ENCODE data around the gene TMPRSS3.

TMPRSS3 gene

GRCh38 chr21:42395905-42396651, at the start of gene TMPRSS3:
Gene TMPRSS3, minus strand, starts transcription at chr21:42396052. Its CDS starts 635 bp downstream, at chr21:42395417.
- no peak for DNase-seq (ENCODE audit: low spot score)

- DNase-seq (ENCODE audit: low spot score), result no peak
Measured at GRCh38 chr21:42445311-42445710, 49.5 kb upstream of the TMPRSS3 start.

- DNase-seq (ENCODE audit: low spot score), result no peak
Measured at GRCh38 chr21:42444745-42445059, 48.9 kb upstream of the TMPRSS3 start.

- no peak for DNase-seq (ENCODE audit: low spot score)
Measured at GRCh38 chr21:42443876-42444744, 48.3 kb upstream of the TMPRSS3 start.

- no peak for DNase-seq (ENCODE audit: low spot score)
Measured at GRCh38 chr21:42443181-42443785, 47.4 kb upstream of the TMPRSS3 start.

GRCh38 chr21:42441963-42442362, 46.1 kb upstream of the TMPRSS3 start:
- no peak for DNase-seq (ENCODE audit: low spot score)

GRCh38 chr21:42440187-42440792, 44.4 kb upstream of the TMPRSS3 start:
- DNase-seq (ENCODE audit: low spot score), result no peak

GRCh38 chr21:42439284-42440186, 43.7 kb upstream of the TMPRSS3 start:
- no peak for DNase-seq (ENCODE audit: low spot score)

- DNase-seq (ENCODE audit: low spot score), result no peak
Measured at GRCh38 chr21:42438316-42439205, 42.7 kb upstream of the TMPRSS3 start.

GRCh38 chr21:42437786-42438185, 41.9 kb upstream of the TMPRSS3 start:
- no peak for DNase-seq (ENCODE audit: low spot score)

- DNase-seq (ENCODE audit: low spot score), result no peak
Measured at GRCh38 chr21:42436914-42437313, 41.1 kb upstream of the TMPRSS3 start.

GRCh38 chr21:42435833-42436232, 40.0 kb upstream of the TMPRSS3 start:
- DNase-seq (ENCODE audit: low spot score), result no peak

- no peak for DNase-seq (ENCODE audit: low spot score)
Measured at GRCh38 chr21:42435401-42435800, 39.5 kb upstream of the TMPRSS3 start.

- DNase-seq (ENCODE audit: low spot score), result no peak
Measured at GRCh38 chr21:42434884-42435283, 39.0 kb upstream of the TMPRSS3 start.

GRCh38 chr21:42433946-42434551, 38.2 kb upstream of the TMPRSS3 start:
- DNase-seq (ENCODE audit: low spot score), result no peak

- DNase-seq (ENCODE audit: low spot score), result no peak
Measured at GRCh38 chr21:42432695-42433094, 36.8 kb upstream of the TMPRSS3 start.

- DNase-seq (ENCODE audit: low spot score), result no peak
Measured at GRCh38 chr21:42431196-42431595, 35.3 kb upstream of the TMPRSS3 start.

- DNase-seq (ENCODE audit: low spot score), result no peak
Measured at GRCh38 chr21:42430521-42430920, 34.7 kb upstream of the TMPRSS3 start.

GRCh38 chr21:42429856-42430255, 34.0 kb upstream of the TMPRSS3 start:
- no peak for DNase-seq (ENCODE audit: low spot score)

GRCh38 chr21:42429021-42429420, 33.2 kb upstream of the TMPRSS3 start:
- no peak for DNase-seq (ENCODE audit: low spot score)
